Measurements from ENCODE around the gene TBCA.
"Not testable (repeated sequence)": the region's sequence is repeated elsewhere in the genome, so short reads cannot be mapped to it uniquely, and the experiment has no call there.

TBCA gene

GRCh38 chr5:77709993-77710685, 66.0 kb downstream of the TBCA start:
- no peaks in the 10 kb centered on the region for H3K4me1 ChIP-seq (ENCODE audit: control insufficient read depth, insufficient read depth, low read length, unreplicated experiment)
- peaks cover 26% of the 10 kb centered on the region for H3K79me2 ChIP-seq (ENCODE audit: control insufficient read depth, insufficient read depth, low read length, unreplicated experiment)
- no peak overlapping the region for H2AFZ ChIP-seq (ENCODE audit: low read length, unreplicated experiment)
- no peak overlapping the region for H3K4me3 ChIP-seq (ENCODE audit: low read depth, low read length)
- peaks cover 20% of the 10 kb centered on the region for H3K36me3 ChIP-seq (ENCODE audit: insufficient read depth, low read length)
- H3K27ac ChIP-seq (ENCODE audit: low read depth, low read length) = no peak overlapping the region
- no peaks in the 10 kb centered on the region for H3K27me3 ChIP-seq (ENCODE audit: insufficient read depth, low read length)

GRCh38 chr5:77709340-77709739, 66.8 kb downstream of the TBCA start:
- no peak overlapping the region for H2AFZ ChIP-seq (ENCODE audit: low read length, unreplicated experiment)

GRCh38 chr5:77707791-77708190, 68.3 kb downstream of the TBCA start:
- Histone ChIP-seq H2AFZ (ENCODE audit: low read length, unreplicated experiment) (no peak overlapping the region), H3K27me3 (ENCODE audit: insufficient read depth, low read length) (no peaks in the 10 kb centered on the region), H3K79me2 (ENCODE audit: control insufficient read depth, insufficient read depth, low read length, unreplicated experiment) (peaks cover 18% of the 10 kb centered on the region), H3K4me1 (ENCODE audit: control insufficient read depth, insufficient read depth, low read length, unreplicated experiment) (no peaks in the 10 kb centered on the region), H3K36me3 (ENCODE audit: insufficient read depth, low read length) (peaks cover 38% of the 10 kb centered on the region), H3K4me3 (ENCODE audit: low read depth, low read length) (no peak overlapping the region), H3K27ac (ENCODE audit: low read depth, low read length) (no peak overlapping the region)

More at GRCh38 chr5:77709340-77709739, 66.8 kb downstream of the TBCA start:
- H3K79me2 ChIP-seq (ENCODE audit: control insufficient read depth, insufficient read depth, low read length, unreplicated experiment) = peaks cover 20% of the 10 kb centered on the region
- no peaks in the 10 kb centered on the region for H3K4me1 ChIP-seq (ENCODE audit: control insufficient read depth, insufficient read depth, low read length, unreplicated experiment)
- no peak overlapping the region for H3K27ac ChIP-seq (ENCODE audit: low read depth, low read length)
- peaks cover 27% of the 10 kb centered on the region for H3K36me3 ChIP-seq (ENCODE audit: insufficient read depth, low read length)
- H3K27me3 ChIP-seq (ENCODE audit: insufficient read depth, low read length) = no peaks in the 10 kb centered on the region
- H3K4me3 ChIP-seq (ENCODE audit: low read depth, low read length) = no peak overlapping the region

- Histone ChIP-seq H3K36me3 (ENCODE audit: insufficient read depth, low read length) (peaks cover 46% of the 10 kb centered on the region), H3K79me2 (ENCODE audit: control insufficient read depth, insufficient read depth, low read length, unreplicated experiment) (peaks cover 45% of the 10 kb centered on the region), H3K4me1 (ENCODE audit: control insufficient read depth, insufficient read depth, low read length, unreplicated experiment) (peaks cover 10% of the 10 kb centered on the region)
- H3K27me3 ChIP-seq (ENCODE audit: insufficient read depth, low read length); H2AFZ ChIP-seq (ENCODE audit: low read length, unreplicated experiment); H3K4me3 ChIP-seq (ENCODE audit: low read depth, low read length); H3K27ac ChIP-seq (ENCODE audit: low read depth, low read length): not testable (repeated sequence)
These were observed 76.6 kb downstream of the TBCA start for GRCh38 chr5:77699569-77699968.

GRCh38 chr5:77698920-77699319, 77.2 kb downstream of the TBCA start:
- Histone ChIP-seq H2AFZ (ENCODE audit: low read length, unreplicated experiment) (no peak overlapping the region), H3K4me1 (ENCODE audit: control insufficient read depth, insufficient read depth, low read length, unreplicated experiment) (peaks cover 10% of the 10 kb centered on the region), H3K79me2 (ENCODE audit: control insufficient read depth, insufficient read depth, low read length, unreplicated experiment) (peaks cover 48% of the 10 kb centered on the region), H3K4me3 (ENCODE audit: low read depth, low read length) (no peak overlapping the region), H3K36me3 (ENCODE audit: insufficient read depth, low read length) (peaks cover 39% of the 10 kb centered on the region), H3K27ac (ENCODE audit: low read depth, low read length) (no peak overlapping the region), H3K27me3 (ENCODE audit: insufficient read depth, low read length) (no peaks in the 10 kb centered on the region)

GRCh38 chr5:77697692-77698091, 78.4 kb downstream of the TBCA start:
- peaks cover 48% of the 10 kb centered on the region for H3K79me2 ChIP-seq (ENCODE audit: control insufficient read depth, insufficient read depth, low read length, unreplicated experiment)
- no peaks in the 10 kb centered on the region for H3K27me3 ChIP-seq (ENCODE audit: insufficient read depth, low read length)
- H3K4me3 ChIP-seq (ENCODE audit: low read depth, low read length) = no peak overlapping the region
- H2AFZ ChIP-seq (ENCODE audit: low read length, unreplicated experiment) = no peak overlapping the region
- peaks cover 32% of the 10 kb centered on the region for H3K36me3 ChIP-seq (ENCODE audit: insufficient read depth, low read length)
- H3K27ac ChIP-seq (ENCODE audit: low read depth, low read length) = no peak overlapping the region
- H3K4me1 ChIP-seq (ENCODE audit: control insufficient read depth, insufficient read depth, low read length, unreplicated experiment) = peaks cover 10% of the 10 kb centered on the region

- no peak overlapping the region for H3K4me3 ChIP-seq (ENCODE audit: low read depth, low read length)
- H2AFZ ChIP-seq (ENCODE audit: low read length, unreplicated experiment) = no peak overlapping the region
- peaks cover 25% of the 10 kb centered on the region for H3K36me3 ChIP-seq (ENCODE audit: insufficient read depth, low read length)
- H3K4me1 ChIP-seq (ENCODE audit: control insufficient read depth, insufficient read depth, low read length, unreplicated experiment) = peaks cover 10% of the 10 kb centered on the region
- no peaks in the 10 kb centered on the region for H3K27me3 ChIP-seq (ENCODE audit: insufficient read depth, low read length)
- H3K79me2 ChIP-seq (ENCODE audit: control insufficient read depth, insufficient read depth, low read length, unreplicated experiment) = peaks cover 48% of the 10 kb centered on the region
- H3K27ac ChIP-seq (ENCODE audit: low read depth, low read length) = no peak overlapping the region
These were observed 80.0 kb downstream of the TBCA start for GRCh38 chr5:77696120-77696519.

GRCh38 chr5:77693913-77694312, 82.2 kb downstream of the TBCA start:
- H3K4me3 ChIP-seq (ENCODE audit: low read depth, low read length) = no peak overlapping the region
- H3K79me2 ChIP-seq (ENCODE audit: control insufficient read depth, insufficient read depth, low read length, unreplicated experiment) = peaks cover 33% of the 10 kb centered on the region
- peaks cover 31% of the 10 kb centered on the region for H3K36me3 ChIP-seq (ENCODE audit: insufficient read depth, low read length)
- H3K4me1 ChIP-seq (ENCODE audit: control insufficient read depth, insufficient read depth, low read length, unreplicated experiment) = no peaks in the 10 kb centered on the region
- H3K27me3 ChIP-seq (ENCODE audit: insufficient read depth, low read length) = no peaks in the 10 kb centered on the region
- no peak overlapping the region for H2AFZ ChIP-seq (ENCODE audit: low read length, unreplicated experiment)
- H3K27ac ChIP-seq (ENCODE audit: low read depth, low read length) = no peak overlapping the region

GRCh38 chr5:77683171-77683732, 92.9 kb downstream of the TBCA start:
- Histone ChIP-seq H3K36me3 (ENCODE audit: insufficient read depth, low read length) (peaks cover 3% of the 10 kb centered on the region; the same call in 1 of the 2 replicates), H3K4me1 (ENCODE audit: control insufficient read depth, insufficient read depth, low read length, unreplicated experiment) (peaks cover 8% of the 10 kb centered on the region), H3K27me3 (ENCODE audit: insufficient read depth, low read length) (no peaks in the 10 kb centered on the region), H3K4me3 (ENCODE audit: low read depth, low read length) (no peak overlapping the region), H3K79me2 (ENCODE audit: control insufficient read depth, insufficient read depth, low read length, unreplicated experiment) (no peaks in the 10 kb centered on the region), H2AFZ (ENCODE audit: low read length, unreplicated experiment) (no peak overlapping the region), H3K27ac (ENCODE audit: low read depth, low read length) (no peak overlapping the region)

GRCh38 chr5:77670526-77670925, 105.6 kb downstream of the TBCA start:
- H3K4me1 ChIP-seq (ENCODE audit: control insufficient read depth, insufficient read depth, low read length, unreplicated experiment) = no peaks in the 10 kb centered on the region
- no peaks in the 10 kb centered on the region for H3K36me3 ChIP-seq (ENCODE audit: insufficient read depth, low read length)
- H2AFZ ChIP-seq (ENCODE audit: low read length, unreplicated experiment) = no peak overlapping the region
- no peak overlapping the region for H3K4me3 ChIP-seq (ENCODE audit: low read depth, low read length)
- peaks cover 87% of the 10 kb centered on the region for H3K27me3 ChIP-seq (ENCODE audit: insufficient read depth, low read length)
- H3K79me2 ChIP-seq (ENCODE audit: control insufficient read depth, insufficient read depth, low read length, unreplicated experiment) = no peaks in the 10 kb centered on the region
- no peak overlapping the region for H3K27ac ChIP-seq (ENCODE audit: low read depth, low read length)

GRCh38 chr5:77669677-77670076, 106.5 kb downstream of the TBCA start:
- Histone ChIP-seq H3K4me3 (ENCODE audit: low read depth, low read length) (no peak overlapping the region), H3K27ac (ENCODE audit: low read depth, low read length) (no peak overlapping the region), H3K36me3 (ENCODE audit: insufficient read depth, low read length) (no peaks in the 10 kb centered on the region), H3K27me3 (ENCODE audit: insufficient read depth, low read length) (peaks cover 80% of the 10 kb centered on the region), H3K4me1 (ENCODE audit: control insufficient read depth, insufficient read depth, low read length, unreplicated experiment) (no peaks in the 10 kb centered on the region), H3K79me2 (ENCODE audit: control insufficient read depth, insufficient read depth, low read length, unreplicated experiment) (no peaks in the 10 kb centered on the region), H2AFZ (ENCODE audit: low read length, unreplicated experiment) (no peak overlapping the region)
